ENCODE results near the gene ANO4. TPM values are rescaled to one million over a fixed set of nuclear protein-coding genes. Genes with fewer than 3 reads are reported as not detected.

Gene ANO4
- total RNA-seq, 2 donors from 2014 or later = 0.33 to 0.83 TPM

- intact Hi-C loops (cut with DNase I) = loop anchor here in 1 of 2 donors (5.0 kb wide), 1 partner anchor 59 kb away; no protein-coding TSS in a partner anchor
- no peak for DNase-seq (ENCODE audit: low spot score)
Measured at GRCh38 chr12:100798286-100799160, 3.9 kb downstream of the ANO4 start.

- DNase-seq (ENCODE audit: low spot score) = no peak
- intact Hi-C loops (cut with DNase I) = loop anchor here in 1 of 2 donors (5.0 kb wide), 1 partner anchor 58 kb away; no protein-coding TSS in a partner anchor
Measured at GRCh38 chr12:100799770-100800169, 5.2 kb downstream of the ANO4 start.

DNA sequence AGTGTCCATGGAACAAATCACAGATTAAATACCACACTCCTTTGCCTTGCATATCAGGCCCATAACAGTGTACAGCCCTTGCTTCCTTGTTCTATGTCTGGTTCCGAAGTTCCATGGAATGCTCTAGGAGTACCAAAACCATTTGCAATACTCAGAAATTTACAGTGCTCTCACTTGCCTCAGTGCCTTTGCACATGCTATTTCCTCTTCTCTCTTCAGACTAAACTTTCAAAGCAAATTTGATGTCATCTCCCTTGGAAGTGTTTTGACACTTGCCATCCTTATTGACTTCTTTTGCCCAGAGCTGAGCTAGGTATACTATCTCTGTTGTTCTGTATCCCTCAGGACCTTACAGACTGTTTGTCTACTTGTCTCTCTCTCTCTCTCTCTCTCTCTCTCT lies 6.1 kb downstream of the ANO4 start:
- intact Hi-C loops (cut with DNase I) = no loop called here
- DNase-seq (ENCODE audit: low spot score) = no peak

- intact Hi-C loops (cut with DNase I) = no loop called here
- DNase-seq (ENCODE audit: low spot score) = no peak
Measured at GRCh38 chr12:100801320-100801719, 6.7 kb downstream of the ANO4 start.

GRCh38 chr12:100808777-100809176 lies 14.2 kb downstream of the ANO4 start:
- DNase-seq (ENCODE audit: low spot score) = no peak

GRCh38 chr12:100820314-100820713 lies 25.7 kb downstream of the ANO4 start:
- intact Hi-C loops (cut with DNase I) = no loop called here
- DNase-seq (ENCODE audit: low spot score) = no peak

More at GRCh38 chr12:100808777-100809176, 14.2 kb downstream of the ANO4 start:
- intact Hi-C loops (cut with DNase I) = no loop called here

- intact Hi-C loops (cut with DNase I) = no loop called here
- DNase-seq (ENCODE audit: low spot score) = no peak
Measured at GRCh38 chr12:100823963-100824362, 29.4 kb downstream of the ANO4 start.

- DNase-seq (ENCODE audit: low spot score) = no peak
- intact Hi-C loops (cut with DNase I) = no loop called here
Measured at GRCh38 chr12:100824476-100824875, 29.9 kb downstream of the ANO4 start.

DNA sequence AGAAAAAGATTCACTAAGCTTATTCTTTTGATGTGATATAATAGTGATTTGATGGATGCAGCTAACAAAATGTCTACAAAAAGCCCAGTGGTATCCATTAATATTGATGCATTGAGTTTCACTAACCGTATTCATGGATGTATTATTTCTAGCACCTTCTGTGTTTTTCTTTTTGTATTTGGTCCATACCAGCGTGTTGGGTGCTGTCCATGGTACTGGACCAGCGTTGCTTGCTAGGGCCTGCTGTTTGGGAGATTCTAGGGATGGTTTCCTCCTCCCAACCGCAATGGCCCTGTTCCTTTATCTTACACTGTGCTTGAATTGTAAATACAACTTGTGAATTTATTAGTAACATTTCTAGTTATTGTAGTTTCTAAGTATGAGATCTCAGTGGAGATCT lies 31.7 kb downstream of the ANO4 start:
- intact Hi-C loops (cut with DNase I) = no loop called here
- peak; percentile 78 for DNase-seq (ENCODE audit: low spot score)

- DNase-seq (ENCODE audit: low spot score) = no peak
- intact Hi-C loops (cut with DNase I) = no loop called here
Measured at GRCh38 chr12:100827901-100828520, 33.4 kb downstream of the ANO4 start.

- DNase-seq (ENCODE audit: low spot score) = no peak
- intact Hi-C loops (cut with DNase I) = no loop called here
Measured at GRCh38 chr12:100830003-100830795, 35.6 kb downstream of the ANO4 start.

GRCh38 chr12:100833282-100833681 lies 38.7 kb downstream of the ANO4 start:
- DNase-seq (ENCODE audit: low spot score) = no peak
- intact Hi-C loops (cut with DNase I) = no loop called here

DNA sequence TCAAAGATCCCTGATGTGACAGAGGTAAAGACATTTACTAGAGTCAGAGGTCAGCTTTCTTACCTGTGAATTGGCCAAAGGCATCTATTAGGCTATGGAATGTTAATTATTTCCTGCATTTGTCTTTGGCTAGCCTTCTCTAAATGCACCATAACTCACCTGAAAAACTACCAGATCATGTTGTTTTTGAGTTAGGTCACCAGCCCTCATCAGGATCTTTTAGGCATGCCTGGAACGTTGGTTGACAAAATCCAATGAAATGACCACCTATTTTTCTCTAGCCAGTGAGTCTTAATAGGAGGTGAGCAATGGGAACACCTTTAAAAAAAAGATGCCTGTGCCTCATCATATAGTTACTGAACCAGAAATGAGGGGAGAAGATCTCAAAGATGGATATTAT lies 46.2 kb downstream of the ANO4 start:
- DNase-seq (ENCODE audit: low spot score) = no peak
- intact Hi-C loops (cut with DNase I) = no loop called here

DNA sequence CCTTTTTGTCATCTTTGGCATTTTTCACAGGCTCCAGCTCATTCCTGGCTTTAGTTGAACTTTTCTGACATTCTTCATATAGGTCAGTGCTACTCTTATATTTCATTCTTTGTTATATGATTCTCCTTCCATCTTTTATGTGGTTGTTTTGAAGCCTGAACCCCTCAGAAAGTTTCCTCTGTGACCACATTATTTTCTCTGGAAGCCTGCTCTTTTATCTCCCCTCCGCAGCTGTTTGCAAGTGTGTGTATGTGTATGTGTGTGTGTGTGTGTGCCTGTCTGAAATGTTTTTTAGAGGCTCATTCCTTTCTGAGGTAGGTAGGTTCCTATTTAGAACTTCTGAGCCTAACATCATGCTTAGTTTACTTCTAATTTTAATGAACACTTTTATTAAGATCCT lies 47.6 kb downstream of the ANO4 start:
- intact Hi-C loops (cut with DNase I) = no loop called here
- DNase-seq (ENCODE audit: low spot score) = no peak

DNA sequence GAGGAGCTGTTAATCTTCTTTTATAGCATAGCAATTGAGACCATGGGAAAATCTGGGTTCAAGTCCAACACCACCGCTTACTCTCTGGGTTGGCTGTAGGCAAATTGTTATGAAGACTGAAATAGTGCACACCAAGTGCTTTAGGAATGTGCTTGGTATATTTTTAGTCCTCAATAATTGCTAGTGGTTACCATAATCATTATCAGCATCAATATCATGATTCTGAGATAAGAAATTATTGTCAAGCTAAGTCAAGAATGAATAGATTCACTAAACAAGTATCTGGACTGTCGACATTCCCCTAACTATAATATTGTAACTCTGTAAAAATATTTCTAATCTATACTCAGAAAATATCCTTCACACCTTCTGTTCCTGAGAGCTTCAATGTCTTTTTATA lies 48.5 kb downstream of the ANO4 start:
- intact Hi-C loops (cut with DNase I) = no loop called here
- no peak for DNase-seq (ENCODE audit: low spot score)

DNA sequence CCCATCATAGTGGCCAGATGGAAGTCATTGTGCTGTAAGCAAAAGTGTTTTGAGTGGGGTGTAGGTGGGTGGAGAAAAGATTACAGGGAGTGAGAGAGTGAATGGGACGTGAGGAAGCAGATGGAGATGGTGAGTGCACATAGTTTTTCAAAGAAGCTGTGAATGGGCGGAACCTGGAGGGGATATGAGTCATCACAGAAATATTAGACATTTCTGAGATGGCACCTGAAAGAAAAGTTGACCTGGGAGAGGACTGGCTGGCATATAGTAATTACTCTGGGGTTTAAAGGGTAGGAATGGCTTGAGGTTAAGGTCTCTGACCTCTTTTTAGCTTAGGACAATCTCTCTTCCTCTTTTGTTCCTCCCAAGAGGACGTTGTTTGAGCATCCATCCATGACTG lies 50.5 kb downstream of the ANO4 start:
- intact Hi-C loops (cut with DNase I) = no loop called here
- no peak for DNase-seq (ENCODE audit: low spot score)

GRCh38 chr12:100851637-100852036 lies 57.1 kb downstream of the ANO4 start:
- intact Hi-C loops (cut with DNase I) = no loop called here
- no peak for DNase-seq (ENCODE audit: low spot score)

DNA sequence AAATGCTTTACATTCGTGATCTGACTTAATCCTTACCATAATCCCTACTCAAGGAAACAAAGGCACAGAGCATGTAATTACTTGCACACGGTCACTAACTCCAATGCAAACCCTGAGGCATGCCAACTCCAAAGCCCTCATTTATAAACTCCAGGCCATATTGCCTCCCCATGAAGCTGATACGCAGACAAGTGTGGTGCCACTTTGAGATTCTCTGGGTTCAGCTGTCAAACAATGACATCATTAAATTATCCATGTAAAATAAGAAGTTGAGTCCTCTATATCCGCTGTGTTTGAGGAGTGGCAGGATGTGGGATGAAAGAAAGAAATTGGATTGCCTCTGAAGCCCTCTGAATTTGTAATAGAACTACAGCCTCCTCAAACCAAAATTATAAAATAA lies 62.8 kb downstream of the ANO4 start:
- DNase-seq (ENCODE audit: low spot score) = no peak
- intact Hi-C loops (cut with DNase I) = loop anchor here in 1 of 2 donors (5.0 kb wide), 1 partner anchor 60 kb away; no protein-coding TSS in a partner anchor

DNA sequence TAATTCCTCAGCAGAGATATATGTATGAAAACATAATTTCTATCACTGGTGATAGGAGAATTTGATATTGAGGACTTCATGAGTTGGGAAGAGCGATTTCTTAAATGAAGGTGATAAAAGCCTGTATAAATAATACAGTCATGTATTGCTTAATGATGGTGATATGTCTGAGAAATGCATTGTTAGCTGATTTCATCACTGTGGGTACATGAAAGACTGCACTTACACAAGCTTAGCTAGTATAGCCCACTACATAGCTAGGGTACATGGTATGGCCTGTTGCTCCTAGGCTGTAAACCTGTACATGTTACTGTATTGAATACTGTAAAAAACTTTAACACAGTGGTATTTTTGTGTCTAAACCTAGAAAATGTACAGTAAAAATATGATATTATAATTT lies 63.4 kb downstream of the ANO4 start:
- intact Hi-C loops (cut with DNase I) = loop anchor here in 1 of 2 donors (5.0 kb wide), 1 partner anchor 61 kb away; no protein-coding TSS in a partner anchor
- DNase-seq (ENCODE audit: low spot score) = no peak

- intact Hi-C loops (cut with DNase I) = loop anchor here in 1 of 2 donors (5.0 kb wide), 1 partner anchor 61 kb away; no protein-coding TSS in a partner anchor
- no peak for DNase-seq (ENCODE audit: low spot score)
Measured at GRCh38 chr12:100858656-100859055, 64.1 kb downstream of the ANO4 start.

All from posterior vena cava (tissue), 2 donors.